ENCODE data around the gene DLG2. TPM values are rescaled to one million over a fixed set of nuclear protein-coding genes. Genes with fewer than 3 reads are reported as not detected.

DLG2 gene
- total RNA-seq, 3 donors from 2014 or later = 4.3 to 12.3 (median 6.9) TPM

DNA sequence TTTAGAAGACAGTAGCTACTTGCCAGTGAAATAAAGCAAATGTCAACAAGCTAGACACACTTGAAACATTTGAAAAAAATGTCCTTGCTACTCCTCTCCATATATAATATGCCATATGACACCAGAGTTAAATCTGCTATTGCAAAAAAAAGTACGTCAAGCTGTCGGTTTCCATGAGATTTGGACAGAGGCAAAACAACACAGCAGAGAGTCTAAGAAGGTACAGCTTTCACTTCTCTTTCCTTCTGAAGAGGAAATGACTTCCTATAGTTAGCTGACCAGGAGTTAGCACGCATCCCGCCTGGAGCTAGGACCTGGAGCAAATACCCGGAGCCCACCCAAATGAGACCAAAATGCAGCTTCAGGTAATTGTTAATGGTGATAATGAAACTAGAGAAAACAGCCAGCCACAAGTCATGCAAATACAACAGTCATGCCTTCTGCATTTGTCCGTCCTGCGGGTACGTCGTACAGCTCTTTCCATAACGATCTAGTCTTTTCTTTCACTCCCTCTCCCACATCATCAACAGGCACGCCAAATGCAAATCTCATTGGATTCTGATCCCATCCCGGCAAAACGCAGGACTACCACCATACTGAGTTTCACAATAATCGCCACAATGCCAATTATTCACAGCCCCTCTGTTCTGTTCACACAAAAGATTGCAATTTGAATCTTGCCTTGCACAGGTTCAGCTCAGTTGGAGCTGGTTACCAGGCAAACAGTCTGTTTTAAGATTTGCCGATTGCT is 1945.9 kb downstream of the DLG2 start:
- H3K27ac ChIP-seq = no peak overlapping the region
- peaks cover 0 to 2% of the 10 kb centered on the region in 2 donors for H3K27me3 ChIP-seq
- TF ChIP-seq POLR2AphosphoS5 (IDR thresholded peaks at IDR 0.05) (no peak), POLR2A (IDR thresholded peaks at IDR 0.05) (no peak)
- TF ChIP-seq, protein P1, sequence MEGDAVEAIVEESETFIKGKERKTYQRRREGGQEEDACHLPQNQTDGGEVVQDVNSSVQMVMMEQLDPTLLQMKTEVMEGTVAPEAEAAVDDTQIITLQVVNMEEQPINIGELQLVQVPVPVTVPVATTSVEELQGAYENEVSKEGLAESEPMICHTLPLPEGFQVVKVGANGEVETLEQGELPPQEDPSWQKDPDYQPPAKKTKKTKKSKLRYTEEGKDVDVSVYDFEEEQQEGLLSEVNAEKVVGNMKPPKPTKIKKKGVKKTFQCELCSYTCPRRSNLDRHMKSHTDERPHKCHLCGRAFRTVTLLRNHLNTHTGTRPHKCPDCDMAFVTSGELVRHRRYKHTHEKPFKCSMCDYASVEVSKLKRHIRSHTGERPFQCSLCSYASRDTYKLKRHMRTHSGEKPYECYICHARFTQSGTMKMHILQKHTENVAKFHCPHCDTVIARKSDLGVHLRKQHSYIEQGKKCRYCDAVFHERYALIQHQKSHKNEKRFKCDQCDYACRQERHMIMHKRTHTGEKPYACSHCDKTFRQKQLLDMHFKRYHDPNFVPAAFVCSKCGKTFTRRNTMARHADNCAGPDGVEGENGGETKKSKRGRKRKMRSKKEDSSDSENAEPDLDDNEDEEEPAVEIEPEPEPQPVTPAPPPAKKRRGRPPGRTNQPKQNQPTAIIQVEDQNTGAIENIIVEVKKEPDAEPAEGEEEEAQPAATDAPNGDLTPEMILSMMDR (IDR thresholded peaks at IDR 0.05) = no peak
- no peaks in the 10 kb centered on the region for H3K4me1 ChIP-seq
- intact Hi-C loops (cut with DNase I; ENCODE audit: low total_unique reads) = no loop called here
- DNase-seq (ENCODE audit: low spot score in 2 of 2) = no peak
- no peaks in the 10 kb centered on the region for H3K36me3 ChIP-seq
- H3K4me3 ChIP-seq = peak overlapping the region in 2 of 3 donors; percentile 42
- H3K9me3 ChIP-seq = no peaks in the 10 kb centered on the region

DNA sequence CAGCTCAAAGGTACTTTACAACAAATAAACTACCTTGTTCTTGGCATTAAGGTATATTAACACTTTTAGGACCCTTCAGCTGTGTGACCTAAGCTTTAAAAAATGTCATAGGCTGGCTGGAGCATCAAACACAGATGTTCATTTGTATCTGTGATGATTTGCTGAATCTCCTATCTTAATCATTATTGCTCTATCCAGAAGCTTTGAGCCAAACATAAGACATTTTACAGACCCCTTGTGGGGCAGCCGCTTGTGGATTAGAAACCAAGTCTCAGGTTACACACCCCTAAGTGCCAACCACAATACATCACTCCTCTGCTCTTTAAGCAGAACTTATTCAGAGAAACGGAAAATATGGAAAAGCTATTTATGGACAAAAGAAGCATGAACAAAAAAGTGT is 1946.8 kb downstream of the DLG2 start:
- intact Hi-C loops (cut with DNase I; ENCODE audit: low total_unique reads) = no loop called here
- Histone ChIP-seq H3K4me3 (no peak overlapping the region), H3K27me3 (peaks cover 0 to 2% of the 10 kb centered on the region in 2 donors), H3K4me1 (no peaks in the 10 kb centered on the region), H3K36me3 (no peaks in the 10 kb centered on the region), H3K27ac (no peak overlapping the region), H3K9me3 (no peaks in the 10 kb centered on the region)
- no peak for DNase-seq (ENCODE audit: low spot score in 2 of 2)
- TF ChIP-seq, protein P1 (IDR thresholded peaks at IDR 0.05) = no peak
- TF ChIP-seq POLR2A (IDR thresholded peaks at IDR 0.05) (no peak), POLR2AphosphoS5 (IDR thresholded peaks at IDR 0.05) (no peak)

- H3K36me3 ChIP-seq = no peaks in the 10 kb centered on the region
- H3K27me3 ChIP-seq = peaks cover 0 to 2% of the 10 kb centered on the region in 2 donors
- intact Hi-C loops (cut with DNase I; ENCODE audit: low total_unique reads) = no loop called here
- no peak overlapping the region for H3K27ac ChIP-seq
- no peaks in the 10 kb centered on the region for H3K4me1 ChIP-seq
- TF ChIP-seq POLR2A (IDR thresholded peaks at IDR 0.05) = no peak
- no peak for TF ChIP-seq POLR2AphosphoS5 (IDR thresholded peaks at IDR 0.05)
- TF ChIP-seq, protein P1 (IDR thresholded peaks at IDR 0.05) = no peak
- H3K4me3 ChIP-seq = no peak overlapping the region
- no peaks in the 10 kb centered on the region for H3K9me3 ChIP-seq
- DNase-seq (ENCODE audit: low spot score in 2 of 2) = no peak
Observed at GRCh38 chr11:83678831-83679584, 1948.1 kb downstream of the DLG2 start.

- Histone ChIP-seq H3K27me3 (peaks cover 0 to 2% of the 10 kb centered on the region in 2 donors), H3K27ac (no peak overlapping the region), H3K9me3 (no peaks in the 10 kb centered on the region), H3K4me1 (no peaks in the 10 kb centered on the region), H3K36me3 (no peaks in the 10 kb centered on the region), H3K4me3 (no peak overlapping the region)
- intact Hi-C loops (cut with DNase I; ENCODE audit: low total_unique reads) = no loop called here
- no peak for DNase-seq (ENCODE audit: low spot score in 2 of 2)
- TF ChIP-seq POLR2AphosphoS5 (IDR thresholded peaks at IDR 0.05) = no peak
- no peak for TF ChIP-seq POLR2A (IDR thresholded peaks at IDR 0.05)
- TF ChIP-seq, protein P1 (IDR thresholded peaks at IDR 0.05) = no peak
Observed at GRCh38 chr11:83677730-83678129, 1949.4 kb downstream of the DLG2 start.

- no peaks in the 10 kb centered on the region for H3K9me3 ChIP-seq
- no peaks in the 10 kb centered on the region for H3K4me1 ChIP-seq
- DNase-seq (ENCODE audit: low spot score in 2 of 2) = no peak
- H3K4me3 ChIP-seq = no peak overlapping the region
- intact Hi-C loops (cut with DNase I; ENCODE audit: low total_unique reads) = no loop called here
- H3K27me3 ChIP-seq = peaks cover 0 to 2% of the 10 kb centered on the region in 2 donors
- H3K27ac ChIP-seq = no peak overlapping the region
- H3K36me3 ChIP-seq = no peaks in the 10 kb centered on the region
- TF ChIP-seq POLR2A (IDR thresholded peaks at IDR 0.05) (no peak), POLR2AphosphoS5 (IDR thresholded peaks at IDR 0.05) (no peak)
- TF ChIP-seq, protein P1 (IDR thresholded peaks at IDR 0.05) = no peak
Observed at GRCh38 chr11:83676056-83676601, 1951.0 kb downstream of the DLG2 start.
